Activated CD8-positive, alpha-beta memory T cell treated with anti-CD3 and anti-CD28 coated beads for 36 hours (primary cell): ENCODE measurements around the gene CTBP1. TPM values are rescaled to one million over a fixed set of nuclear protein-coding genes. Genes with fewer than 3 reads are reported as not detected.

Experiments
- CTCF ChIA-PET: fragments of 350-600 bp; sonication (Branson Sonifier 250); formaldehyde crosslinking; loops from one replicate; lab custom pipeline; 2021; ENCODE audit warnings: antibody characterized with exemption; lab: Charles Lee
- POLR2A ChIA-PET: fragments of 350-600 bp; sonication (Branson Sonifier 250); formaldehyde crosslinking; loops from one replicate; lab custom pipeline; 2021; ENCODE audit warnings: antibody characterized with exemption; lab: Charles Lee
- total RNA-seq, 2 experiments: library from RNA; stranded (reverse); gene quantifications; one replicate each; pipeline ENCODE4 v1.2.3, GENCODE V29; 2021

The CTBP1 gene
- total RNA-seq, 2 experiments from 2014 or later, result 129 to 133 TPM

GRCh38 chr4:1220566-1220965 lies 28.4 kb downstream of the CTBP1 start:
- ChIA-PET POLR2A (no interaction called here), CTCF (no interaction called here)

GRCh38 chr4:1219566-1219950 lies 29.4 kb downstream of the CTBP1 start:
- ChIA-PET CTCF (interaction anchor here (1.5 kb wide), 1 partner anchor 16 kb away, joined by 4 read pairs; no protein-coding TSS in a partner anchor), POLR2A (no interaction called here)

GRCh38 chr4:1218634-1219565 lies 30.0 kb downstream of the CTBP1 start:
- CTCF ChIA-PET, result interaction anchor here (1.5 kb wide), 1 partner anchor 16 kb away, joined by 4 read pairs; no protein-coding TSS in a partner anchor
- POLR2A ChIA-PET, result no interaction called here

GRCh38 chr4:1217366-1217765 lies 31.6 kb downstream of the CTBP1 start:
- CTCF ChIA-PET, result interaction anchor here (1.1 to 1.9 kb wide), 4 partner anchors 11 to 51 kb away, joined by 3 to 7 read pairs (median 6); no protein-coding TSS in a partner anchor
- POLR2A ChIA-PET, result no interaction called here

- POLR2A ChIA-PET, result no interaction called here
- CTCF ChIA-PET, result interaction anchor here (1.0 to 1.9 kb wide), 6 partner anchors 10 to 51 kb away, joined by 3 to 7 read pairs (median 5); no protein-coding TSS in a partner anchor
Observed at GRCh38 chr4:1216869-1217294, 32.0 kb downstream of the CTBP1 start.

GRCh38 chr4:1216076-1216614 lies 32.8 kb downstream of the CTBP1 start:
- POLR2A ChIA-PET, result no interaction called here
- CTCF ChIA-PET, result interaction anchor here (1.0 to 1.9 kb wide), 6 partner anchors 9 to 52 kb away, joined by 3 to 7 read pairs (median 5); no protein-coding TSS in a partner anchor

- ChIA-PET CTCF (interaction anchor here (0.6 to 1.5 kb wide), 3 partner anchors 13 to 252 kb away, joined by 3 read pairs; no protein-coding TSS in a partner anchor), POLR2A (interaction anchor here (1.6 kb wide), 1 partner anchor 12 kb away, joined by 4 read pairs; no protein-coding TSS in a partner anchor)
Observed at GRCh38 chr4:1215141-1216075, 33.5 kb downstream of the CTBP1 start.

GRCh38 chr4:1214101-1215095 lies 34.5 kb downstream of the CTBP1 start:
- POLR2A ChIA-PET, result interaction anchor here (1.6 kb wide), 1 partner anchor 11 kb away, joined by 4 read pairs; no protein-coding TSS in a partner anchor
- CTCF ChIA-PET, result interaction anchor here (1.1 to 1.2 kb wide), 2 partner anchors 12 to 32 kb away, joined by 3 to 4 read pairs; no protein-coding TSS in a partner anchor

GRCh38 chr4:1213336-1213995 lies 35.5 kb downstream of the CTBP1 start:
- CTCF ChIA-PET, result interaction anchor here (1.1 kb wide), 1 partner anchor 33 kb away, joined by 4 read pairs; no protein-coding TSS in a partner anchor
- POLR2A ChIA-PET, result interaction anchor here (1.6 kb wide), 1 partner anchor 10 kb away, joined by 4 read pairs; no protein-coding TSS in a partner anchor

- CTCF ChIA-PET, result interaction anchor here (1.1 kb wide), 1 partner anchor 34 kb away, joined by 4 read pairs; no protein-coding TSS in a partner anchor
Observed at GRCh38 chr4:1212546-1213335, 36.2 kb downstream of the CTBP1 start.

GRCh38 chr4:1211891-1212545 lies 36.9 kb downstream of the CTBP1 start:
- CTCF ChIA-PET, result no interaction called here
- POLR2A ChIA-PET, result no interaction called here

More at GRCh38 chr4:1212546-1213335, 36.2 kb downstream of the CTBP1 start:
- POLR2A ChIA-PET, result no interaction called here

- CTCF ChIA-PET, result no interaction called here
Observed at GRCh38 chr4:1211371-1211770, 37.6 kb downstream of the CTBP1 start.

GRCh38 chr4:1210971-1211370 lies 38.0 kb downstream of the CTBP1 start:
- ChIA-PET POLR2A (interaction anchor here (0.9 kb wide), 1 partner anchor 9 kb away, joined by 3 read pairs; no protein-coding TSS in a partner anchor), CTCF (interaction anchor here (0.9 kb wide), 1 partner anchor 57 kb away, joined by 3 read pairs; no protein-coding TSS in a partner anchor)

More at GRCh38 chr4:1211371-1211770, 37.6 kb downstream of the CTBP1 start:
- POLR2A ChIA-PET, result interaction anchor here (0.9 kb wide), 1 partner anchor 10 kb away, joined by 3 read pairs; no protein-coding TSS in a partner anchor

- POLR2A ChIA-PET, result no interaction called here
- CTCF ChIA-PET, result interaction anchor here (0.9 kb wide), 1 partner anchor 57 kb away, joined by 3 read pairs; no protein-coding TSS in a partner anchor
Observed at GRCh38 chr4:1210241-1210841, 38.6 kb downstream of the CTBP1 start.

GRCh38 chr4:1209821-1210220 lies 39.1 kb downstream of the CTBP1 start:
- ChIA-PET POLR2A (no interaction called here), CTCF (interaction anchor here (0.9 kb wide), 1 partner anchor 58 kb away, joined by 3 read pairs; no protein-coding TSS in a partner anchor)
